HL-60/S4 (cell line): ENCODE measurements around the gene ROBO4.

Experiments
- in situ Hi-C: fragments of 300-500 bp; cut with MboI; formaldehyde crosslinking; loops from 2 replicates; pipeline ENCODE4 v1.14.3; 2022; ENCODE audit warnings: low sequenced_read_pairs

The ROBO4 gene

GRCh38 chr11:124919898-124920297, 22.2 kb upstream of the ROBO4 start:
- in situ Hi-C loops = no loop called here

GRCh38 chr11:124918950-124919349, 21.3 kb upstream of the ROBO4 start, which contains the start of gene HEPN1:
Gene HEPN1 (plus strand): TSS chr11:124919250.
- in situ Hi-C loops = no loop called here

GRCh38 chr11:124917115-124917637, 19.5 kb upstream of the ROBO4 start:
- in situ Hi-C loops = no loop called here

- in situ Hi-C loops = no loop called here
These were observed 18.7 kb upstream of the ROBO4 start for GRCh38 chr11:124916370-124916710.

GRCh38 chr11:124915541-124916369, 18.1 kb upstream of the ROBO4 start:
- in situ Hi-C loops = no loop called here

GRCh38 chr11:124902616-124903015, 5.0 kb upstream of the ROBO4 start:
- in situ Hi-C loops = no loop called here

- in situ Hi-C loops = no loop called here
These were observed 2.8 kb upstream of the ROBO4 start for GRCh38 chr11:124900464-124900863.

- in situ Hi-C loops = no loop called here
These were observed 1.9 kb upstream of the ROBO4 start for GRCh38 chr11:124899383-124900145.

- in situ Hi-C loops = no loop called here
These were observed 1.0 kb upstream of the ROBO4 start for GRCh38 chr11:124898711-124899110.

GRCh38 chr11:124898263-124898680, 607 bp upstream of the ROBO4 start:
- in situ Hi-C loops = no loop called here

GRCh38 chr11:124896821-124897391, 759 bp downstream of the ROBO4 start:
- in situ Hi-C loops = no loop called here

- in situ Hi-C loops = no loop called here
These were observed 1.5 kb downstream of the ROBO4 start for GRCh38 chr11:124896071-124896750.

GRCh38 chr11:124895471-124895971, 2.1 kb downstream of the ROBO4 start:
- in situ Hi-C loops = no loop called here

- in situ Hi-C loops = no loop called here
These were observed 2.8 kb downstream of the ROBO4 start for GRCh38 chr11:124894606-124895430.

- in situ Hi-C loops = no loop called here
These were observed 3.8 kb downstream of the ROBO4 start for GRCh38 chr11:124893781-124894401.

- in situ Hi-C loops = no loop called here
These were observed 4.8 kb downstream of the ROBO4 start for GRCh38 chr11:124892750-124893454.

GRCh38 chr11:124892146-124892545, 5.5 kb downstream of the ROBO4 start:
- in situ Hi-C loops = no loop called here

- in situ Hi-C loops = no loop called here
These were observed 6.2 kb downstream of the ROBO4 start for GRCh38 chr11:124891373-124891861.
